ENCODE data around the gene FAM219A.
"Not testable (repeated sequence)": the region's sequence is repeated elsewhere in the genome, so short reads cannot be mapped to it uniquely, and the experiment has no call there.

The FAM219A gene

DNA sequence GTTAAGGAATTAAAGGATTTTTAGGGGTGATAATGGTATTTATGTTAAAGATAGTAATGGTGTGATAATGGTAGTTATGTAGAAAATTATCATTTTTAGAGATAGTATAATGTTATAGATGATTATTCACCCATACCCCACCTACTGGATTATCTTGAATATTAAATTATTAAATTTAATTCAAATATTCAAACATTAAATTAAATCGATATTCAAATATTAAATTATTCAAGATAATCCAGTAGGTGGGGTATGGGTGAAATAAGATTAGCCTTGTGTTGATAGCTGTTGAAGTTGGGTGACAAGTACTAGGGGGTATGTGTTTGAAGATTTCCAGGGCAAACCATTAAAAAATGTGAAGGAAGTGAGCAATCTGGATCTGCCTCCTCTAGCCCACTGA is 15.6 kb downstream of the FAM219A start:
- DNase-seq: no peak

DNA sequence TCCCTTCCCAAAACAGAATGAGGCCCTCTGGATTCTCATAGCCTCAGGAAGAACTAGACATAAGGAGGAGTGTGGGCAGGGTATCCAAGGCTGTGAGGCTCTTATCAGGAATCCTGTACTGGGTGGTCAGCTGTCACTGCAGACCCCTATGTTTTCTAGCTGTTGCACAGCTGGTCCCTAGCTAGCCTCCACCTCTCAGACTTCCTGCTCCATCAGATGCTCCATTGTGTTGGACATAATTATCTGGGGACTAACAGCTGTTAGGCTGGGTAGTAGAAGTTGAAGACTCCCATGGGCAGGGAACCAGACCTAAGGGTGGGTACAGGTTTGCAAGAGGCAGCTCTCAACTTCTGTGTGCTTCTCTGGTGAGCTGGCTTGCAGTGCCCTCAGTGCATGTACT is 18.4 kb downstream of the FAM219A start:
- no peak for DNase-seq

DNA sequence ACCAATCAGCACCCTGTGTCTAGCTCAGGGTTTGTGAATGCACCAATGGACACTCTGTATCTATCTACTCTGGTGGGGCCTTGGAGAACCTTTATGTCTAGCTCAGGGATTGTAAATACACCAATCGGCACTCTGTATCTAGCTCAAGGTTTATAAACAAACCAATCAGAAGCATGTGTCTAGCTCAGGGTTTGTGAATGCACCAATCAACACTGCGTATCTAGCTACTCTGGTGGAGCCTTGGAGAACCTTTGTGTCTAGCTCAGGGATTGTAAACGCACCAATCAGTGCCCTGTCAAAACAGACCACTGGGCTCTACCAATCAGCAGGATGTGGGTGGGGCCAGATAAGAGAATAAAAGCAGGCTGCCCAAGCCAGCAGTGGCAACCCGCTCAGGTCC is 19.9 kb downstream of the FAM219A start:
- not testable (repeated sequence) for DNase-seq

DNA sequence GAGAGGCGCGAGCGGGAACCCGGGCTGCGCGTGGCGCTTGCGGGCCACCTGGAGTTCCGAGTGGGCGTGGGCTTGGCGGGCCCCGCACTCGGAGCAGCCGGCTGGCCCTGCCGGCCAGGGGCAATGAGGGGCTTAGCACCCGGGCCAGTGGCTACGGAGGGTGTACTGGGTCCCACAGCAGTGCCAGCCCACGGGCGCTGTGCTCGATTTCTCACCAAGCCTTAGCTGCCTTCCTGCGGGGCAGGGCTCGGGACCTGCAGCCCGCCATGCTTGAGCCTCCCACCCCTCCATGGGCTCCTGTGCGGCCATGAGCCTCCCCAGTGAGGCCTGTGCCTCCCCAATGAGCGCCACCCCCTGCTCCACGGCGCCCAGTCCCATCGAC is 20.5 kb downstream of the FAM219A start:
- not testable (repeated sequence) for DNase-seq

DNA sequence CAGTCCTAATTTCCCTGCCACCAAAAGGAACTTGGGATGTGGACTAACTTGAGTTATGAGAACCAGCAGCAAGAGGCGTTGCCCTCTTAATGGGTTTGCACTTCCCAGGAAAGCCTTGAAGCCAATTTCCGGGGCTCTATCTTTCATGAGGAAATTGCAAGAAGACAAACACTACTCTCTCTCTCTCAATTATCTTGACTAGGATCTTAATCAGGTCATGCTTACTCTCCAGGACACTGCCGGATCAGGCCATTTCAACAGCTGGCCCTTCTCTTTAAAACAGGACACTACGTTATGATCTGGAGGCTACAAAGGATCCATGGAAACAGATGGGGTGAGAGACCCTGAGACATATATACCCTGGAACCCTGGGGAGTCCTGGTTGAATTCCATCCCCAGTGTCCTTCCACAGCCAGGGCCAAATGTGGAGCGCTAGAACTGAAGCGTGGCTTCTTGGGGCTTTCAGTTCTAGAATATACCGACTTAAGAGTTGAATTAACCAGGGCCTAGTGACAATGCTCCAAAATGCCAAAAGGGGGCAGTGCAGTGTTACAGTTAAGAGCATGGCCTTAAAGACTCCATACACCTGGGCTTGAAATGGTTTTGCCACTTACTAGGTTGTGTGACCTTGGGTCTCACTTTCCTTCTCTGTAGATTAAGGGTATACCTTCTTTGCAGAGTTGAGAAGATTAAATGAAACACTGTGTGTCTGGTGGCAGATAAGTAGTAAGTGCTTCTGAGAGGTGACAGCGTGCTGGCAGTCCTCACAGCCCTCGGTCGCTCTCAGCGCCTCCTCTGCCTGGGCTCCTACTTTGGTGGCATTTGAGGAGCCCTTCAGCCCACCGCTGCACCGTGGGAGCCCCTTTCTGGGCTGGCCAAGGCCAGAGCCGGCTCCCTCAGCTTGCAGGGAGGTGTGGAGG is 21.1 kb downstream of the FAM219A start:
- DNase-seq: no peak

DNA sequence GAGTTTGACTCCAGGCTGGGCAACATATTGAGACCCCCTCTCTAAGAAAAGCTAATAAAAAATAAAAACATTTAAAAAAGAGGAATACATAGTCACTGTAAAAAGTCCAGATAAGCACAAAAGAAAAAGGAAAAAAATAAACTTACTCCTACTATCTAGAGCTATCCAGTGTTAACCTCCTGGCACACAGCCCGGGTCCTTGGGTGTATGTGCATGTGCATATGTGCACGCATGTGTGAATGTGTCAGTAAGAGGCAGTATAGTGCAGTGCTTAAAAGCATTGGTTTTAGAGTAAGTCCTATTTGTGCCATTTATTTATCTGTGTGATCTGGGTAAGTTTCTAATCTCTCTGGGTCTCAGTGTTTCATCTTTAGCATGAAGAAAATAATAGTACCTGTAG is 26.7 kb downstream of the FAM219A start:
- DNase-seq: no peak

DNA sequence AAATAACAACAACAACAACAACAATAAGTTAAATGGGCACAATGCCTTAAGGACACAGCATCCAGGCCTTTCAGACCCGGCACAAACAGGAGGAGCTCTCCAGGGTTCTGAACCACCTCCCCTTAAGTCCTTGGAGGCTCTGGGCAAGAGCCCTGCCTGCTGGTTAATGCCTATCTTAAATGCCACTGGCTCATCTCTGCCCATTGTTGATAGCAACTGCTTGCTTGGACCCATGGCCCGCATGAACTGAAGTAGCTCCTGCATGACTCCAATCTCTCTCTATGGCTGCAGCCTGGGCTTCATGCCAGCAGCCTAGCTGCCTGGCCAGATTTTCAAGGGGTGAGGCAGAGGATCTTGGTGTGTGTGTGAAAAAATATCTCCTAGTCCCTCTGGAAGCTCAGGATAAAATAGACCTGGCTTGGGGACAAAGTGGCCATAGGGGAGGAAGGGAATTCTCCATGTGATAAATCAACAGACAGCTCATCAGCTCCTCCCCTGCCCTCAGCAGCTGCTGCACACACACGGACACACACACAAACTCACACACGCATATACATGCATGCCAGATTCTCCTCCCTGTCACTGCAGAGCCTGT is 27.4 kb downstream of the FAM219A start:
- no peak for DNase-seq

DNA sequence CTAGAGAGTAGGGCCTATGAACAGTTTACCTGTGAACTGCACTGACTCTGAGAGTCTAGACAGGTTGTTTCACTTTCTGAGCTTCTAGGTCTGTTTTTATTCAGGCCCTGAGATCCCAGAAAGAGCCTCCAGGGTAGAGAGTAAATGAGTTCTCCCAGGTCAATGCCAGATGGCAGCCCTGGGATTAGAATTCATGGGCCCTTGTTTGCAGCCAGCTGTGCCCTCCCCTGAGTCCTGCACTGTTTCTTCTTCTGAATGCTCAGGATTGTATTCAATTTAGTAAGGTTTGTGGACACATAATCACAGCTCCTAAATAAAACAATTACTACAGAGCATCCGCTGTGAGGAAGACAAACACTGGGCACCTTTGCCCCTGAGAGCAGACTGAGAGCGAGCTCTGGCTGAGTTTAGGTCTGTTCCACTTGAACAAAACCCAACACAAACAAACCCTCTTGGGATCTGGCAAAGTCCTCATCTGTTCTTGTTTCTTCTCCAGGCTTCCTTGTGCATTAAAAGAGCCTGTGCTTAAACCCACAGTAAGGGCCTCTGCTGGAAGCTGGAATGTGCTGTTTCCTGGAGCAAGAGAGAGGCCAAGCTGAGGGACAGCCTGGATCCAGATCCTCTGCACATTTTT is 29.9 kb downstream of the FAM219A start:
- DNase-seq: no peak

DNA sequence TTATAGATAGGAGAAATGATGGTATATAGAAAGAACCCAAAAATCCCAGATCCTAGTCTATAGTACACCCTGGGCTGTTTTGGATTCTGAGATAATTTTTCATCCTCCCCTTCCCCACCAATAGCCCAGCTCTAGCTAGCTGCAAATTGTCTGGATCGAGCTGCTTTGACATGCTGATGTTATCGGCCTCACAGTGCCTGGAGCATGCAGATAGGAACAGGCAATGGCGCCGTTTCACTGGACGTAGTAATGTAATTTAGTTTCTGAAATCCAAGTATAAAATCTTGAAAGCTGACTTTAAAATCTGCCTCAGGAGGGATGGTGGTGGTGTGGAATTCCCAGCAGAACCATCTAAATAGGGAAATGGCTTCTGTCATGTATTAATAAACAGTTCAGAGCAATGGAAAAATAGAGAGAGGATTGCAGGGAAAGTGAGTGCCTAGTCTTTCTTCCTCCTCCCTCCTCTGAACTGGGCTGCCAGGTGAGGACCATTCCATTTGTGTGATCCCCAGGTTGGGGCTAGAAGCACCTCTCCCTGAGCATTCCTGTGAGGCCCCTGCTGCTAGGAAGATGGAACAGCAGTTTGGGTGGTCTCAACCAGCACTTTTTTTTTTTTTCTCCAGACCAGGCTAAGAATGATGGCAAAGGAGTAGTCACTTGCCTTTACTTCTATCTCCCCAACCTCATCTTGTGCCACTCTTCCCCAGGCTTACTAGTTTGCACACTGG is 31.9 kb downstream of the FAM219A start:
- DNase-seq: no peak

DNA sequence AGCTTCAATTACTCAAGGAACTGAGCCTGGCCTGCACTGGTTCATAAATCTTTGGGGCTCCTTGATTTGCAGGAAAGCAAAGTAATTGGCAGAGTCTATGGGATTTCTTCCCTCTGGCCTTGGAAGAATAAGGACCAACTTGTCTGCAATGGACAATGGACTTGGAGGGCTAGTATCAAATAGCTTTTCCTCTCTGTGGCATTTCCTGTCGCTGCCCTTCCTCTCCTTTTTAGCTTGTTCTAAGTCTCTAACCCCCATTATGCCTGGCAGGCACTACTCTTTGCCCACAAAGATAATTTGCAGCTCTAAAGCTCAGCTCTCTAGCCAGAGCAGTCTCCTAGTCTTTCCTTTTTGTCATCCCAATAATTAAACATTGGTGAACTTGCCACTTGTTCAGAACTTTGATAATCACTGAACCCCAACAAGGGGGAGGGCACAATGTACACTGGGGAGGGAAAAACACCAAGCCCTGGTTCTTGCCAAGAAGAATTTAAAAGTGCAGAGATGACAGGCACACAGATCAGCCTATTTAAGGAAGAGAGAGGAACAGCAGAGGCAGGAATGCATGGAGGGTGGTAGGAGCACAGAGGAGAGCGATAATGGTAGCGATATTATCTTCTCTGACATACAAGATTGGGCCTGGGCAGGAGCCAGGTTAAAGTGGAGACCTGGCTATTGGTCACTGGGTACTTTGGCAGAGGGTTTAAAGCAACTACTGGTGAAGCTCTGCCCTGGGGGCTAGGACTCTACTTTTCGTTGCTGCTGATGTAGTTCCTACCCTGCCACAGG is 38.5 kb downstream of the FAM219A start:
- no peak for DNase-seq

DNA sequence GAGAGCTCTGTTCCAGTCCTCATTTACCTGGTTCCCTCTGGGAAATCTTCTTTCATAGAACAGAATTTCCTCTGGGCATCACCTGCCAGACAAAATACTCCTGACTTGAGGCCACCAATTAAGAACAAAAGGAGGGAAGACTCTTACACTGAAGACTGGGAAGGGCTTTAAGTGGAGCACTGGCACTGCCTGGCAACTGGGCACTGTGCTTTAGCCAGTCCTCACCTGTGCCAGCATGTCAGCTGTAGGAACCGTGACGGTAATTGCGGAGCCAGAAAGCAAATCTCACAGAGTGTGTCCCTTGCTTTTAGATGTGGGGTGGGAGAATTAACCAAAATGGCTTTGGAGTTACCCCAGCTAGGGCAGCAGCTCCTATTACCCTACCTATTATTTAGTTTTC is 40.6 kb downstream of the FAM219A start:
- no peak for DNase-seq

DNA sequence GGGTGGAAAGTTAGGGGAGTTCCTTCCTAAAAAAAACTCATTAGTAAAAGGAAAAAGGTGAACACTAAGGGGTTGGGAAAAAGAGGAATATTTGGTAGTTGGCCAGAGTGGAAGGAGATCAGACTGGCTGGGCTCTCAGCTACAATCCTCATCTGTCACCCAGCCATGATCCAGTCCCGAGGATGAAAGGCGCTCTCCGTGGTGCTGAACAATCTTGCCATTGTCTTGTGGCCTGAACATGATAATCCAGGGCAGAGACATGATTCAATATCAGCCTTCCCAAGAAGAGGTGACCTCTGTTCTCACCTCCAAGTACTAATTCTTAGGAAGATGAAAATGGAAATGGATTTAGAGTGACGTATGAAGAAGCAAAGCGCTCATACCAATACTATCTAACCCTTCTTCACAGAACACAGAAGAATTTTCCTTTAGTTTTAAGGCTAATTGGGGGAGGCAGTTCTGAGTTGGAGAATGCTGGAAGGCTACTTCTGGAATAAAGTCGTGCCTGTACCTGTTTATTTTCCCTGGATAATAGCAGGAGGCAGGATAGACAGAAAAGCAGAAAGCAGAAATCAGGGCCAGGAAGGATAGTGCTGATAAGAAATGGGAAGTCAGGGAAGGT is 45.0 kb downstream of the FAM219A start:
- DNase-seq: no peak

DNA sequence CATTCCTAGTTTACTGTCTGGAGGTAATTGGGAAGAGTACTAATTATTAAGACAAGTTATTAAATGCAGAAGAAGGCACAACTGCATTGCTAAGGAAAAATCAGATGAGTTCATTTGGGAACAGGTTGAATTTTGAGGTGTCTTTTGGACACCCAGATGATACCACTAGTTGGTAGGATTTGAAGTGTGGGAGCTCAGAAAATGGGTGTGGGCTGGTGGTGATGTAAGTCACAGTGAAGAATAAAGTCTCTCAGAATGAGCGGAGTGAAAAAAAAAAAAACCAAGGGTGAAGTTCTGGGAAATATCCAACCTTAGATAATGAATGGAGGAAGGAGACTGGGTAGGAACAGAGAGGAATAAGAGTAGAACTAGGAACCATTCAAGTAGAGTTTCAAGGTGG is 46.0 kb downstream of the FAM219A start:
- no peak for DNase-seq

DNA sequence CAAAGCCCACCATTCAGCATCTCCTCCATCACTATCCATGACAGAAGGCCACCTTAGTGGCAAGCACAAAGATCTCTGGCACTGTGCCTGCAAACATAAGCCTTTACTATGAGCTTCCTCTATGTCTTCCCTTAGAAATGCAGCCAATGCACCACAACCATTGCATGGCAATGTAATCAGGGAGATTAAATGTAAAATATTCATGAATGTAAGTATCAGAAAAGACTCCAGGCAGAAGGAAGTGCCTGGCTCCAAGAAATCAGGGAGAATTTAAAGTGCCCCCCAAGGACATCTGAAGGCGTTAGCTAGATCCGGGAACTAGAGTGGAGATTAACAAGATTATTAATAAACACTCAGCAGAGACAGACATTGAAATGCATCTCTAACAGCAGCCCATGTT is 49.2 kb downstream of the FAM219A start:
- no peak for DNase-seq

DNA sequence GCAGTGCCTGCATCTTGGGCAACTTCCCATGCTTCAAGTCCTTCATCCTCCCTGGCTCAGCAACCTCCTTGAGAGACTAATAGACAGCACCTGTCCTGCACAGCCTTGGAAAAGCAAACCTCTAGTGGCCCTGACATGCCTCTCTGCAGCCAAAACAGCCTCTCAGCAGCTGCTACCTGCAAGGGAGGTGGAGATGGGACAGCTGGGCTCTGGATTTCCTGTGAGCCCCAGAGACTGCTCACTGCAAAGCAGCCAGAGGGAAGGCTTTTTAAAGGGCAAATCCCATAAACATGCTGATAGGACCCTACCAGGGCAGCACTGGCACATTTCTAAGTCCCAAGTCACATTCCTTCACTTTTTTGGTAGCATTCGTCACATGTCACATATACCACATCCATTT is 50.2 kb downstream of the FAM219A start:
- DNase-seq: no peak

DNA sequence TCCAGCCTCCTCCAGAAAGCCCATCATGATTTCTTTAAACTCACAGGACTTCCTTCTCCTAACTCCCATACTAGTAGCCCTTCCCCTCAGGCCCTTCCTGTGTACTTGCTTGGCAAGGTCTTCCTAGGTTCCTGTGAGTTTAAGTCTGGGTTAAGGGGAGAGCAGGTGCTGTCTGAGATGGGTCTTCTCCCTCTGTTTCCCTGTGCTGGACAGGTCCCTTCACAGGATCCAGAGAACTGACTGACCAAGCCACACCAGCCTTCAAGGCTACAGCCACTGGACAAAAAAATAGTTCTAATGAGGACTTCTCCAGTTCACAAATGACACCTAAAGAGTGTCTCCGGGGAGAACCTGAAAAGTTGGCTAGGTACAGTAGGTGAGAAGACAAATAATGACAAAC is 52.2 kb downstream of the FAM219A start:
- no peak for DNase-seq

DNA sequence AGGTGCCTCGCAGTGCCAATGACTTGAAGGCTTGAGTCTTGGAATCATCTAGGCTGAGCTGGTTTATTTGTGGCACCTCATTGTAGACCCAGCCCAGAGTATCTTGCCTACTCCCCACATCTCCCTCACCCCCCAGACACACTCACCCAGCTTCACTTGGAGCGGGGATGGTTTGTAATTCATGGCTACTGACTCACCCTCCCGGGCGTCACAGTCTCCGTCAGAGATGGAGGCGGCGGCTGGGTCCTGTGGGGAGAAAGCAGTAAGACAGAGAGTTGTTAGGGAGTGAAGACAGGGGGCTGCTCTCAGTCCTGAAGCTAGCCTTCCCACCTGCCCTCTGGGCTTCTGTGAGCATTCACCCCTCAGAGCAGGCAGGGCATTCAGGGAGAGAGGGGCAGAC is 52.7 kb downstream of the FAM219A start:
- DNase-seq: no peak

DNA sequence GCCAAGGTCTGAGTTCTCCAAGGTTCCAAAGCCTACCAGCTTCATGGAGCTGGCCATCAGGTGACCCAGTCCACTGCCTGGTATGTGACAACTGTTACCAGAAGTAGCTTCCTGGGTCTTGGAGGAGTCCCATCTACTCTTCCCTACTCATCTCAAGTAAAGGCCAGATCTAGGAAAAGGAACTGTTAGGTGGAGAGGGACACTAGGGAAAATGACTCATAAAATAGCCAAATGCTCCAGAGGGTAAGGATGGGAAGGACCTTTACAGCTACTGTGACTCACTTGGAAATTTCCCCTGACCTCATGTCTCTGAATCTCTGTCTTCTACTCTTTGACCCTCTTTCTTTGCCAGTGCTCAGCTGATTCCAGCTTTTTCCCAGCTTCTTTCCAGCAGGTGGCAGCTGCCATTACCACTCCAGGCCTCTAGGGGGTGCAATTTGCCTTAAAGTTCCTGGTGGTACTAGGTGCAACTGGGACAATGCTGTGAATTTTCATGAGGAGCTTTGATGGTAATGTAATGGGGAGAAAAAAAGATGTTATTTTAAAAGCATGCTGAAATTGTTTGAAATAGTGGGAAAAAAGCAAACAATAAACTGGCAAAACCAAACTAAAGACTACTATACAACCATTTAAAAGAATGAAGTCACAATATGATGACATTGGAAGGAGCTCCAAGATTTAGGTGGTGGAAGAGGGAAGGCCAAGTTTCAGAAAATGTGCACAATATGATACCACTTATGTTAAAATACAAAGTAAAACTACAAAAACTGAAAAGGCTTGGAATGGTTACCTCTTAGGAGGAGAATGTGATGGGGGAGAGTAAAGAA is 54.6 kb downstream of the FAM219A start:
- peak; percentile 15 for DNase-seq

DNA sequence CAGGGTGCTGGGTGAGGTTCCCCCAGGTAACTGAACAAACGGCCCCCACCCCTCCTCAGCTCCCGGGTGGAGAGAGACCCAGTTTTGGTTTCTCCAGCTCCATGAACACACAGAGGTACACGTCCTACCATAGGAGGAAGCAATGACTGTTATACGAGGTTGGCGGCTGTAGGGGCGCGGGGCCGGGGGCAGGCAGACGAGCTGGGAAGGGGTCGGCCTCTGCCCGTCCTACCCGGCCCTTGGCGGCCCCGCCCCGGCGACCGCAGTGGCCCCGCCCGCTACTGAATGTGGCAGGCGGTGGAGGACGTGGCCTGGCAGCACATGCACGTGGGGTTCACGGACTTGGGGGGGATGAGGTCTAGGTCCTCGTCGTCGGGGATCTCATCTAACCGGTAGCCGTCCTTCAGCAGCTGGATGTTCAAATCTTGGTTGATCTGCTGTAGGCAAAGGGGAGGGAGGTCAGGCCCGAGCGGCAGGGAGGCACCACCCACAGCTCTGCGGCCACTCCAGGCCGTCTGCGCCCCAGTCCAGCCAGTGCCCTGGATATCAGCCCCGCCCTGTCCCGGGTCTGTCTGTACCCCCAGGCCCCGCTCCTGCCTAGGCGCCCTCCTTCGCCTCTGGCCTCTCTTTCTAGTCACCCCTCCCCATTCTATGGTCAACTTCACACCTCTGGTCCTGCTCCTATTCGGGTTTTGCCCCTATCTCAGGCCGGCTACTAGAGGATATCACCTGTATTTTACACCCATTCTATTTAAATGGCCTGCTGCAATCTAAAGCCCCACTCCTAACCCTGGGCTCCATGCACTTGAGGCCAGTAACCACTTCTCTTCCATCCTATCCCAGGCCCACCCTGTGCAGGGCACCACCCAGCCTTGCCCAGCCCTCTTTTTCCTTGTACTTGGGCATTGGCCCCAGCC is 57.4 kb downstream of the FAM219A start:
- no peak for DNase-seq

DNA sequence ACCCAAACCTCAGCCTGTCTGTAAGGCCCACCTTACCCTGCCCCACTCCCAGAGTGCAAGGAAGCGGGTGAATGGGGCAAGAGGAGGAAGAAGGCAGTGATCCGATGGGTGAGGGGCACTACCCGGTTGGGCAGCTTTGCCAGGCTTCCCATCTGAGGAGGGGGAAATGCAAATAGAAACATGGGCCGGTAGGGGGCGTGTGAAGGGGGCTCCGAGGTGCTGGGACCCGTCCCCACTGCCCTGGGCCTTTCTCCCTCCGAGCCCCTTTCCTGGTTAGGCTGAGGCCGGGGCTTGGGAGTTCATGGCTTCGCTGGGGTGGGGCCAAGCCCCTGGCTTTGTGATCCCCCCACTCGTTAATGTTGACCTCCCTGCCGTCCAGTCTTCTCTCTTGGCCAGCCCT is 58.1 kb downstream of the FAM219A start:
- no peak for DNase-seq

All from NK-92 treated with Interleukin-12 subunit alpha and Interleukin-12 subunit beta, amount 100 ng/mL, for 24 hours (cell line).